Adipose tissue (tissue), 3 donors: ENCODE measurements around the gene LPP. TPM values are rescaled to one million over a fixed set of nuclear protein-coding genes. Genes with fewer than 3 reads are reported as not detected.

ENCODE experiments used
- H3K27ac ChIP-seq: one replicate; pipeline ENCODE4 v1.5.1; 2013; ENCODE audit warnings: low read depth, low read length
- WGBS, 3 donors: extraction: QIAGEN DNeasy Blood & Tissue Kit; methylation state at CpG; one replicate each; pipeline ENCODE4 v1.1.7; 2013; 5-methylcytosine and 5-hydroxymethylcytosine counted together
- polyA plus RNA-seq, 3 donors: library from polyadenylated mRNA; stranded (reverse); fragments of 200-250 nt; gene quantifications; one replicate each; pipeline ENCODE4 v1.2.3, GENCODE V29; 2013
- donor health status: healthy with polysubstance abuse.
- donor health status: Bipolar disorder and iron deficiency.
- donor health status: healthy.

Gene LPP
- polyA plus RNA-seq, 3 donors, result 3.6 to 25.6 (median 11.3) TPM

DNA sequence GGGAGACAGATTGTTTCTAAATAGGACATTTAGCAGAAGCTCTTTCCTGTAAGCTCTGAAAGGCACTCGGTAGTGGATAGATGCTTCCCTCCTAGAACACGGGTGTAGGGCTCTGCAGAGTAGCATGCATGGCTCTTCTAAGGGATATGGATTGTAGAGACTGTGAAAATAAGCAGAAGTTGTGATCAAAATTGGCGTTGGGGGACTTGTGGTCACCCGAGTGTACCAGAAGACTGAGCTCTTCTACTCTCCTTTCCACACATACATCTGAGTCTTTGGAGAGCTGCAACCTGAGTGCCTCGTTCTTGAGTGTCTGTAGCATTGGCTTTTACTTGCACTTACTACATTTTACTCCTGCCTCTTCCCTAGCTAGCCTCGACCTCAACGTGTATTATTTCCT lies 197.7 kb downstream of the LPP start:
- WGBS, 3 donors, result 69 to 86% (median 73%) methylated on average over 7 of the region's 7 CpGs
- no peak overlapping the region for H3K27ac ChIP-seq

DNA sequence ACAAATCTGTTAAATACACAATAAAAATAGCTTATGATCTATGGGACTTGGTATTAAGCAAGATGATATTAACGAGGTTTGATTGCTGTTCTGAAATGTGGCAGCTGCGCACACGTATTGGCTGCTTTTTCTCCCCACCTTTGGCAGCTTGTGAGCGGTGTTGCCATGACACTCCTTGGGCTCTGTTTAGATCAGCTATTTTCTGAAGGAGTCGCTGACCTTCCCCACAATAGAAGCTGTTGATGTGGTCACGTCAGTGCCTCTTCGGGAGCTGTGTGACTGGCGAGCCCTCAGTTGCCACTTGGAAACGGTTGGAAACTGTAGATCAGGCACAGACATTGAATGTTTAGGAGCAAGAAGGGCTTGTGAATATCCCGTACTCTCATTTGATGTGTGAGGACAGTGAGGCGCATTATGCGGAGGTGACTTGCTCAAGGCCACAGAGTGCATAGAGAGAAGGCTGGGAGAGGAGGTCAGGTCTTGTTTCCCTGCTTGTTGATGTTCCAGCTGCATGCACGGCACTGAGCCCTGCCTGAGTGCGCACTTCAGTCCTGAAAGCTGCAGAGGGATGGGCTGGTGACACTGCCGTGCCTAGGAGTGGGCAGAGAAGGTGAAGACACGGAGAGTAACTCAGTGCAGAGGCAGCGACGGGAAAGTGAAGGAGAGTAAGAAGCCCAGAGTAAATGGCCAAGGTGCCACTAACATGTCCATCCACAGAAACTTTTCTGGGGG lies 198.4 kb downstream of the LPP start:
- WGBS, 3 donors, result 89 to 92% (median 91%) methylated on average over 18 of the region's 18 CpGs
- H3K27ac ChIP-seq, result no peak overlapping the region

DNA sequence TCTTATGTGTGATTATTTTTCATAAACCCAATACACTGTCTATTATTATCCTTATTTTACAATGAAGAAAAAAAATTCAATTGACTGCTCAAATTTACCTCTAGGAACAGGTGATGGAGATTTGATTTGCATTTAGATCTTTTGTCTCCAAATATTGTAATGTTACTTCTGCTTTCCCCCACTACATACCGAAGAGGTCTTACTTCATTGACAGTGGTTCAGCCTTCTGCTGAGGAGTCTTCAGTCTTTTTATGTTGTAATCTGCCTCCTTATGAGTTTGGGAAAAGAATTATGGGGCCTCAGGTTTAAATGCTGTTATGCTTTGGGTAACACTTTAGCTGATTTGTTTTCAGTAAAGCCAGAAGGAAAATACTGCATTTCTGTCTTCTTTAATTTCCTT lies 199.5 kb downstream of the LPP start:
- H3K27ac ChIP-seq, result no peak overlapping the region
- 63 to 93% (median 77%) methylated on average over 1 of the region's 1 CpG for WGBS, 3 donors

DNA sequence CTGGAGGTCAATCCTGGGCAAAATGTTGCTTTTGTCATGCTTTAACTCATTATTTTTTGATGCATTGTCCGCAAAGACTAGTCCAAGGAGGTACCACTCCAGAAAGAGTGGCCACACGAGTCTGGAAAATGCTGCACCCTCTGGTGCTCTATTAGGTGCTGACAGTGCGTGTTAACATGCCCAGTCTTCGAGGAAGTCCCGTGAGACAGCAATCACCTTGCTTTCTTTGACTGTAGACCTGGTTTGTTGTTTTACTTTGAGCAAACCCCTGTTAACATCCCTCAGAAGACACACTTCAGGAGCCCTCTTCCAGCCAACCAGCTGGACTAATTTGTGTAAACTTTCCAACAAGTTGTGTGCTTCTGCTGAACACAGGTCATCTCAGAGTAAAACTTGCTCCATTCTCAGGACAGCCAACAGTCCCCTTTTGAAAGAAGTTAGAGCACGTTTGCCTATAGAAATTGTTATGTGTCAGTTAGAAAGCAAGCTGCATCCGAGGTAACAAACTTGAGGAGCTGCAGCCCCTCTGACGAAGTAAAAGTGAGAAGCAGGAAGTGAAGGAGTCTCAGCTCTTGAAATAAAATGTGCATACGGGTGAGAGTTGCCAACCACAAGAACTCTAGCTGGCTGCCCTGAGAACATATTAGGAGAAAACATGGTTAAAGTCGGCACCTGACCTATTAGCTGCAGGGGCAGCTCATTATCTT lies 205.0 kb downstream of the LPP start:
- no peak overlapping the region for H3K27ac ChIP-seq
- WGBS, 3 donors, result 69 to 88% (median 70%) methylated on average over 10 of the region's 10 CpGs

DNA sequence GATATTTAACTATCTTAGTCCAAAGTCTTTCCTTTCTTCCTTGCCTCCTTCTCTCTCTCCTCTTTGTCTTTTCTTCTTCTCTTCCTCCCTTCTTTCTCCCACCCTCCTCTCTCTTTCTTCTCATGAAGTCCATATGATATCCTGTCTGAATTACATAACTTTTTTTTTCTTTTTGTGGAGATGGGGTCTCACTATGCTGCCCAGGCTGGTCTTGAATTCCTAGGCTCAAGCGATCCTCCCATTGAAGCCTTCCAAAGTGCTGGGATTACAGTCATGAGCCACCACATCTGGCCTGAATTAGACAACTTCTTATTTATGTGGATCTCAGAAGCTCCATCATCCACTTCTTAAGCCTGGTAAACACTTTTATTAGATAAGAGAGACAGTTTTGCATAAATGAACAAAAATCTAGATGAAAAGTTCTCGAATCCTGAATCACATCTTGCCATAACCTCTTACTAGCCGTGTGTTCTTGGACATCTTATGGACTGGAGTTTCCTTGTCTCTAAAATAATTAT lies 206.5 kb downstream of the LPP start:
- no peak overlapping the region for H3K27ac ChIP-seq

DNA sequence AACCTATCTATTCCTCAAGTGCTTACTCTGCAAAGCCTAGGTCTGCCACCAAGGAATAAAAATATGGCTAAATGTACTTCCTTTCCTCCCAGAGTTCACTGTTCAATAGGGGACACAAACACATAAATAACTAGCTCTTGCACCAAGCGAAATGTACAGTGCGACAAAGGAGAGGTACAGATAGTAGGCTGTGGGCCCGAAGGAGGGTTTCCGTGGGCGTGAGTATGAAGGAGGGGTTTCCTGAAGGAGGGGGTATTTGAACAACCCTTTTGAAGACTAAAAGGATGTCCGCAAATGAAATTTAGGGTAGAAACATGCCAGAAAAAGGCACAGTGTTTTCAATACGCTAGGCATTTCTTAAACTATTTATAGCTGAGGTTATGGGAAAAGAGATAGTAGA lies 207.9 kb downstream of the LPP start:
- H3K27ac ChIP-seq, result no peak overlapping the region
- WGBS, 3 donors, result 88 to 94% (median 91%) methylated on average over 7 of the region's 7 CpGs

More for the DNA sequence above, 206.5 kb downstream of the LPP start:
- WGBS, 3 donors, result 96 to 97% (median 97%) methylated on average over 3 of the region's 3 CpGs

DNA sequence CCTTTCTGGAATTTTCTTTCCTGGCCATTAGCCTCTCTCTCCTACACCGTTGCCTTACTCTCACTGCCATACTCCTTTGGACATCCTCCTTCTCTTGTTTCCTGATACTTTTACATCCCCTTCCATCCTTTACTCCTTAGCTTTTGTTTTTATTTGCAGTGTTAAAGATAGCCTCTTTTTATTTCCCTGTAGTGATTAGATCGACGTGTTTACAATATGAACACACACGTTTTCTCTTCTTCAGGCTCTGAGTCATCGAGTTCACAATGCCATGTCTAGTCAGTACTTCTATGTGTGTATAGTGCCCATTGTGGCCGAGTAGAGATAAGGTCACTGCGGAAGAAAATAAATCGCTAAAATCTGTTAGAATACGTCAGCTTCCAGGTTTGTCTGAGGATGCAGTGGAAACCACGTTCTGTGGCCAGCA lies 208.5 kb downstream of the LPP start:
- H3K27ac ChIP-seq, result no peak overlapping the region
- WGBS, 3 donors, result 39 to 60% (median 53%) methylated on average over 10 of the region's 10 CpGs

DNA sequence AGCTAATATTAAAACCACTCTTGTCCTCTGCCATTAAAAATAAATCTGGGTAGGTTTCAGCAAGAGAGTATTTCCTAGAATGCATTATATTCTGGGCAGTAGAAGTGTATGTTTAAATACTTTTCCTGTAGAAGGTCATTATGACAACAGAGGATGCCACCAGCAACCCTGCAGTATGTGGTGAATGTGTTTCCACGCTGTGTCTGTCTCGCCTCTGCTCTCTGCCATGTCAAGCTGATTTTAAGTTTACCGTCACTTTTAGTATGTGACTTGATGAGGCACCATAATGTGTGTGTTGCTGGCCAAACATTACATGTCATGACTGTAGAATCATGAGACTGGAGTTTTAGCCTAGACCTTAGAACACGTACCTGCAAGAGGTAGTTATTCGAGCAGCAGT lies 211.2 kb downstream of the LPP start:
- H3K27ac ChIP-seq, result no peak overlapping the region
- 90 to 96% (median 95%) methylated on average over 5 of the region's 5 CpGs for WGBS, 3 donors

DNA sequence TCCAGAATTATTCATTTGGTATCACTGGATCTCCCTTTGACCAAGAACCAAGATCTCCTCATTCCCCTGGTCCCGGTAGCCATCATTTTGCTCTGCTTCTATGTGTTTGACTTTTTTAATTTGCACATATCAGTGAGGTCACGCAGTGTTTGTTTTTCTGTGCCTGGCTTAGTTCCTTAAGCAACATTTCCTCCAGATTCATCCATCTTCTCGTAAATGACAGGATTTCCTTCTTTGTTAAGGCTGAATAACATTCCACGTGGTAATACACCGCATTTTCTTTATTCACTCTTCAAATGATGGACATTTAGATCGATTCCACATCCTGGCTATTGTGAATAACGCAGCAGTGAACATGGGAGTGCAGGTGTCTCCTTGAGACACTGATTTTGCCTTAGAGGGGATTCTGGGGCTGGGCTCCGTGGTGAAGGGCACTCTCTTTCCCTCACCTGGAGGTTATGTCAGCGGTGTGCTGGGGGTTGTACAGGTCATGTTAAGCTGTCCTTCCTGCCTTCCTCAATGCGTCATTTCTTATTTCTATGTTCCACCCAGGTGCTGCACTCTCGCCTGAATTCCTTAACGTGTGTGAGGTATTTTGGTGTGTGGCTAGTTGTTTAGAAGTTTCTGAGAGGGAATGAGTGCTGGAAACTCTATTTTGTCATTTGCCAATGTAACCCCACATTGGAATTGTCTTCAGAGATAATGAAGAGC lies 212.2 kb downstream of the LPP start:
- no peak overlapping the region for H3K27ac ChIP-seq
- 40 to 67% (median 65%) methylated on average over 12 of the region's 12 CpGs for whole genome bisulfite sequencing, 3 donors

DNA sequence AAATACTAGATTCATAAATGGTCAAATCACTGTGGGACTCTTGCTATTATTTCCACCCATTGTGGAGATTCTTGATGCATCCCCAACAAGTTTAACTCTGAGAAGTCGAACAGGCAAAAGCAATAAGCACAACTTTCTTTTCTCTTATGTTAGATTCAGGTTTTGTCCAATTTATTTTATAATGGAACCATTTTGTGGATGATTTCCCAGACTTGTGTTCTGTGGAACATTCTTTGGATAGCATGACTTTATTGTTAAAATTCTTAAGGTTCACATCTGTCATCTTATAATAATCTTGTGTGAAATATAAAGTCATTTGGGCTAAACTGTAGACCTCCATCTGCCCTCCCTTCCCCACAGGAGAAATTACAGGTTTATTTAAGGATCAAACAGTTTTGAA lies 213.7 kb downstream of the LPP start:
- H3K27ac ChIP-seq, result no peak overlapping the region
- 74 to 97% (median 78%) methylated on average over 1 of the region's 1 CpG for WGBS, 3 donors

DNA sequence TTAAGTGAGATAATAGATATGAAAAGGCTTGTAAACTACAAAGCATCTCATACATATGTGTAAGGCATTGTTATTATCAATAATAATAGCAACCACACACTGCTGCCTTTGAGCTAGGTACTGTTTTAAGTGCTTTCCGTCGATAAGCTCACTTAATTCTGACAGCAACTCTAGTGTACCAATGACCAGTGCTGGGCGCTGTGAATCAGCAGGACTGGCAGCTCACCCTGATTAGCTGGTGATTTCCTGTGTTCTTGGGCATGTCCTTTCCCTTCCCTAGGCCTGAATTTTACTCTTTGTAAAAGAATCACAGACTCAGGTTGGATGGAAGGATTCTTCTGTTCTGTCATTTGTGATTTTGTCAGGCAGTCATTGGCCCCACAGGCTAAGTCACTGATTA lies 215.6 kb downstream of the LPP start:
- no peak overlapping the region for H3K27ac ChIP-seq
- WGBS, 3 donors, result 97 to 99% (median 97%) methylated on average over 3 of the region's 3 CpGs

DNA sequence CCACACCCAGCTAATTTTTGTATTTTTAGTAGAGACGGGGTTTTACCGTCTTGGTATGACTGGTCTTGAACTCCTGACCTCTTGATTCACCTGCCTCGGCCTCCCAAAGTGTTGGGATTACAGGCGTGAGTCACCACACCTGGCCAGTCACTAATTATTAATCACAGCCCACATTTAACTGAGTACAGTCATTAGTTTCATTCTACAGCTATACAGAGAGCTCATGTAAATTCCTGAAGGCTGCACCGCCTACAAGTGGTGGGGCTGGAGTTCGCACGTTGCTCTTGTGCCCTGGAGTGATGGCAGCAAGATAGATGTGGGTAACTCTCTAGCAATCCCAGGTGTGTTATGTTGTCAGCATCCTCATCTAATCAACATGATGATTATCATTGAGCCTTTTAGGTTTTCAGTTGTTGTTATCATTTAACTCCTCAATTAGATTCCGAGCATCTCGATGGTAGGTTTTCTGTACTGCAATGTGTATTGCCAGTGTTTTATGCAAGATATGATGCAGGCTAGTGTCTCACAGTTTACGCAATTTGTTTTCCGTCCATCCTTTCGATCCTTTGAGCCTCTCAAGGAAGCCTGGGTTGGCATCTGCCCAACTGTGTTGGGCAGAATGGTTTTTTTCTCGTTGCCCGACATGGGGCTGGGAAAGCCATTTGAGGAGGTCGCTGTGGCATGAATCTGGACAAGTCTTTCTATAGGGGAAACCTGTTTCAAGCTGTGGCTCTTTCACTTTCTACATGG lies 216.3 kb downstream of the LPP start:
- WGBS, 3 donors, result 90 to 91% (median 90%) methylated on average over 15 of the region's 15 CpGs
- H3K27ac ChIP-seq, result no peak overlapping the region

DNA sequence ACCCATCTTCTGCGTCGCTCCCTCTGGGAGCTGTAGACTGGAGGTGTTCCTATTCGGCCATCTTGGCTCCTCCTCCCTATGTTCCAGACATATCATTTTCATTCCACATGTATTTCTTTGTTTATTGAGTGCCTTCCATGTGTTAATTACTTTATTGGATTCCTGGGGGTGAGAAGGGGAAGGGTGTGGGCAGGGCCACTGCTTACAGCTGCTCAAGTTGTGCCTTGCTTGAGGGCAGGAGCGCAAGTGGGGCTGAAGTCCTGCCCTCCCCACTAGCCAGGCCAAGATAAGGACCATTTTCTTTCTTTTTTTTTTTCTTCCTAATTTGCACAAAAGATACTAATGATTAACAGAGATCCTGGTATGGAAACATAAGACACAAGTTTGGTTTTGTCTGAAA lies 224.8 kb downstream of the LPP start:
- no peak overlapping the region for H3K27ac ChIP-seq
- 96 to 98% (median 97%) methylated on average over 4 of the region's 4 CpGs for WGBS, 3 donors

DNA sequence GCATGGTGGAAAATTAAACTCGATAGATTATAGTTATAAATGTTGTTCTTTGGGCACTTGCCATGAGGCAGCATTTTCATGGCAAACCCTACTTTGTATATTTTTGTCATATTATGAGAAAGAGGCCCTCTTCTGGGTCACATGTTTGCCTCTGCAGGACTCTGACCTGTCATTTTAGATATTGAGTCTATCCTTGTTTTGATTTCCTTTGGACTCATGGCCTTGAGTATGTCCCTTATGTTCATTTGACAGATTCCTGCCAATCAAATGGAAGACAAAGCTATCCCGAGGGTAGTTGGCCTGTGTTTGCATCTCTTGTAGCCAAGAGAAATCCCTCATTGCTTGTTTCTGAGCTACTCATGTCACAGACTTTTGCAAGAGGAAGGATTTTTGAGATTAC lies 226.3 kb downstream of the LPP start:
- H3K27ac ChIP-seq, result no peak overlapping the region
- WGBS, 3 donors, result 59 to 79% (median 68%) methylated on average over 2 of the region's 2 CpGs

DNA sequence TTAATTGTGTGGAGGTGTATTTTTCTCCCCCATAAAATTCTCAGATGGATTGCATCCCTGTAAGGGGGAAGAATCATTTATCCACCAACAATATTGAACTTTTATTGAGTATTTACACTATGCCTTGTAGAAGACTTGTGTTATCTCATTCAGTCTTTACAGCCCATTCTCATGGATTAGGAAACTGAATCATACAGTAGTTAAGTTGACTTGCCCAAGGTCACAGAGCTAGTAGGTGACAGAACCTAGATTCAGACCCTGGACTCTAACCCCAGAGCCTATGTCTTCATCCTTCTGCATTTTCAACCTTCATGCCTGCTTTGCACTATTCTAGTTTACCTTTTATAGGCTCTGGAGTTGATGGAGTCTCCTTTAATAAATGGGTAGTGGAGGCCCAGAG lies 226.8 kb downstream of the LPP start:
- H3K27ac ChIP-seq, result no peak overlapping the region

DNA sequence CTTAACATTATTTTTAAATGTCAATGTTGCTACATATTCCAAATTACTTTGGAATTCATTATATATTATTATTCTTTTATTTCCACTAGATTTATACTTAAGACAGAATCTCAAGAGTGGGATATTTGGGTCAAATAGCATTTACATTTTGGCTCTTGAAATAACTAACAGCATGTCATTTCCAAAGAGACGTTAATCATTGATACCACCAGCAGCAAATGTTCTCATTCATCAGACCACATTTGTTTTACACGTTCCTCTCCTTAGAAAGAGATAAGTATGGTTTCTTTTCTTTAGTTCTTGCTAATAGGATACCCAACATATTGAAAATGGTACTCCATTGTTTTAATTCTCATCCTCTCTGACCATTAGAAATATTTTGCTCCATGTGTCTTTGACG lies 229.8 kb downstream of the LPP start:
- no peak overlapping the region for H3K27ac ChIP-seq
- WGBS, 3 donors, result 42 to 90% (median 90%) methylated on average over 3 of the region's 3 CpGs

DNA sequence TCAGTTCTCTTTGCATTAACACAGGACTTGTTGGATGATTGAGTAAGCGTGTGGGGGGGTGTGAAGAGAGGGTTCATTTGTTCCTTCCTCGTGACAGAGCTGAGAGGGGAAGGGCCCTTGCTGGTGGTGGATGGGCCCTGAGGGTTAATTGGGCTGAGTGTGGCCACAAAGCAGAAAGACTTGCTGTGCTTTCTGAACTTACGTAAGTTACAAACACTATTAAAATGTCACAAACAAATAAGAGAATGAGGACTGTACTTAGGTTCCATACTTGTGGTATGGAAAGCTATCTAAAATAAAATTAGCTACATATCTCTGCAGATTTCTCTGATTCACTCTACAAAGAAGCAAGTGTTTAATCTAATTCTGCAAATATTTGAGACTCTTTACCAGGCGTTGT lies 231.3 kb downstream of the LPP start:
- H3K27ac ChIP-seq, result no peak overlapping the region
- WGBS, 3 donors, result 75 to 81% (median 76%) methylated on average over 4 of the region's 4 CpGs

DNA sequence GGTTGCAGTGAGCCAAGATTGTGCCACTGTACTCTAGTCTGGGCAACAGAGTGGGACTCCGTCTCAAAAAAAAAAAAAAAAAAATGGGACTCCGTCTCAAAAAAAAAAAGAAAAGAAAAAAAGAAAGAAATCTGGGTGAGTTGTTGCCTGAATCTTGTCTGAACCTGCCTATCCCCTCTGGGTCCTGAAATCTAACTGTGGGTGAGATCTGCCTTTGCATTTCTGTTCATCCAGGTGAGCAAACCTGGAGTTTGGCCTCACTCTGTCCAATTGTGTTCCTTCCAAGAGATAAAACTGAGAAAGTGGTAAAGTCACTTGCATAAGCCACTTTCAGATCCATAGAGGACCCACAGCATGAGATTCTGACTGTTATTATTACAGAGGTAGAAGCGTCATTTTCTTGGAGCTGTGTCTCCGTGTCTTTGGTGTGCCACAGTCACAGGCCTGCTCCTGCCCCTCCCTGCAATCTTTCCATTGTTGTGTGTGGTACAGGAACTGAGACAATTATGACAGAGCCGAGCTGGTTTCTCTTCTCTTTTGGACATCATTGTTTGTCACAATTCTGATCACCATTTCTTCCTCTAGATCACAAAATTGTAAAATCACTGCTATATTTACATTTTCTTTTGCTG lies 235.9 kb downstream of the LPP start:
- 71 to 78% (median 73%) methylated on average over 5 of the region's 5 CpGs for WGBS, 3 donors
- no peak overlapping the region for H3K27ac ChIP-seq
